ENCODE results near the gene LCN15. TPM values are rescaled to one million over a fixed set of nuclear protein-coding genes. Genes with fewer than 3 reads are reported as not detected.

Gene LCN15
- total RNA-seq, 1 experiment from 2014 or later, result not detected

DNA sequence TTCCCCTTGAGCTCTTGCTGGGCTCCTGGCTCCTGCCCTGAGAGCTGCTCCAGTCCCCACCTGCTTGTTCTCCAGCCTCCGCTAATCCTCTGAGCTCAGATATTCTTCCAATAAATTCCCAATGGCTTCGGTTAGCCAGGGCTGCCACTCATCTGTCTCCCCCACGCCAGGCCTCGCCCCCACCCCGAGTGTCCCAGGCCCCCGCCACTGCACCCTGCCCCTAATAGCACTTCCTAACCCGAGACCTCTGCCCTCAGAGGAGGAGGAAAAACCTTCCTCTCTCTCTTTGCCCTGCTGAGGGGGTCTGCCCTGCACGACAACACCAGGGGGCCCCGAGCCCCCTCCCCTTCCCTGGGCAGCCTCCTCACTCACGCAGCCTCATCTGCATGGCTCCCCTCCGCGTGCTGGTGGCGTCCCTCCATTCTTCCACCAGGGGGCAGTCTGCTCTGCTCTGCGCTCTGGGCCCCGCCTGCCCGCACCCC is 5.4 kb upstream of the LCN15 start:
- Histone ChIP-seq H3T11ph (ENCODE audit: low read length) (no peak overlapping the region), H3K23ac (ENCODE audit: insufficient read length, low read depth, low read length) (no peak overlapping the region), H3K23me2 (ENCODE audit: insufficient read length, low read depth, low read length, poor library complexity, severe bottlenecking) (no peaks in the 10 kb centered on the region), H2AK5ac (ENCODE audit: insufficient read length, low read length) (no peak overlapping the region), H3K4me1 (ENCODE audit: insufficient read depth, low read length) (no peaks in the 10 kb centered on the region), H3K4ac (ENCODE audit: low read depth, low read length) (no peak overlapping the region), H4K91ac (ENCODE audit: insufficient read length, low read depth, low read length) (no peak overlapping the region), H2BK12ac (ENCODE audit: insufficient read length, low read depth, low read length) (no peak overlapping the region), H2BK15ac (ENCODE audit: low read depth, low read length) (no peak overlapping the region), H3K18ac (ENCODE audit: insufficient read length, low read depth, low read length) (peak overlapping the region; percentile 34), H3K56ac (ENCODE audit: insufficient read length, low read depth, low read length) (no peak overlapping the region), H3K79me2 (ENCODE audit: insufficient read depth, low read length) (no peaks in the 10 kb centered on the region), H3K27me3 (ENCODE audit: insufficient read depth, low read length) (no peaks in the 10 kb centered on the region), H4K5ac (ENCODE audit: insufficient read length, low read depth, low read length) (no peak overlapping the region), H3K79me1 (ENCODE audit: insufficient read depth, low read depth, low read length, poor library complexity, severe bottlenecking) (no peaks in the 10 kb centered on the region), H4K20me1 (ENCODE audit: control insufficient read depth, insufficient read depth, insufficient read length) (no peaks in the 10 kb centered on the region), H3K27ac (ENCODE audit: insufficient read length, low read depth, low read length) (no peak overlapping the region), H3K9ac (ENCODE audit: extremely low read depth, insufficient read length, low read length) (no peak overlapping the region), H2BK120ac (ENCODE audit: low read depth, low read length, poor library complexity, severe bottlenecking) (no peak overlapping the region), H3K9me3 (ENCODE audit: control insufficient read depth, low read depth, low read length) (no peaks in the 10 kb centered on the region), H3K4me2 (ENCODE audit: insufficient read depth, insufficient read length, low read length) (peak overlapping the region; percentile 69), H2AFZ (ENCODE audit: low read length) (no peak overlapping the region), H4K8ac (replicated peaks; ENCODE audit: insufficient read length, low read depth, low read length) (no peak overlapping the region), H3K14ac (ENCODE audit: insufficient read depth, low read length) (0 out of 2 replicates have a peak overlapping the region, but pooled peaks have one; percentile 13), H2BK20ac (ENCODE audit: low read depth, low read length, poor library complexity, severe bottlenecking) (no peak overlapping the region), H2BK5ac (ENCODE audit: insufficient read length, low read length) (no peak overlapping the region)
- peaks cover 6 to 9% of the 10 kb centered on the region in 2 experiments for H3K4me1 Mint-ChIP-seq
- no CpG with 5 or more reads among the region's 16 CpGs for WGBS (ENCODE audit: extremely low coverage, insufficient read length, low lambda C conversion rate)
- H3K27me3 Mint-ChIP-seq (ENCODE audit: low read depth), result peaks cover 30% of the 10 kb centered on the region
- H3K4me3 Mint-ChIP-seq, result peak overlapping the region; percentile 53 to 73
- H3K36me3 Mint-ChIP-seq (ENCODE audit: insufficient read depth in 1 of 3, low read depth in 3 of 3), result peaks cover 7 to 12% (median 11%) of the 10 kb centered on the region in 3 experiments
- DNase-seq, result peak; percentile 88
- TF ChIP-seq, protein P1, sequence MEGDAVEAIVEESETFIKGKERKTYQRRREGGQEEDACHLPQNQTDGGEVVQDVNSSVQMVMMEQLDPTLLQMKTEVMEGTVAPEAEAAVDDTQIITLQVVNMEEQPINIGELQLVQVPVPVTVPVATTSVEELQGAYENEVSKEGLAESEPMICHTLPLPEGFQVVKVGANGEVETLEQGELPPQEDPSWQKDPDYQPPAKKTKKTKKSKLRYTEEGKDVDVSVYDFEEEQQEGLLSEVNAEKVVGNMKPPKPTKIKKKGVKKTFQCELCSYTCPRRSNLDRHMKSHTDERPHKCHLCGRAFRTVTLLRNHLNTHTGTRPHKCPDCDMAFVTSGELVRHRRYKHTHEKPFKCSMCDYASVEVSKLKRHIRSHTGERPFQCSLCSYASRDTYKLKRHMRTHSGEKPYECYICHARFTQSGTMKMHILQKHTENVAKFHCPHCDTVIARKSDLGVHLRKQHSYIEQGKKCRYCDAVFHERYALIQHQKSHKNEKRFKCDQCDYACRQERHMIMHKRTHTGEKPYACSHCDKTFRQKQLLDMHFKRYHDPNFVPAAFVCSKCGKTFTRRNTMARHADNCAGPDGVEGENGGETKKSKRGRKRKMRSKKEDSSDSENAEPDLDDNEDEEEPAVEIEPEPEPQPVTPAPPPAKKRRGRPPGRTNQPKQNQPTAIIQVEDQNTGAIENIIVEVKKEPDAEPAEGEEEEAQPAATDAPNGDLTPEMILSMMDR (conservative IDR thresholded peaks at IDR 0.05), result peak; percentile 60; the same call in 2 of the 3 replicates
- peak overlapping the region in 1 of 3 experiments; percentile 48; a peak in 2 of 7 replicates for H3K27ac Mint-ChIP-seq
- H3K9me3 Mint-ChIP-seq, result peaks cover 13 to 16% of the 10 kb centered on the region in 2 experiments
